Measurements from ENCODE around the gene KLHDC10.

KLHDC10 gene

DNA sequence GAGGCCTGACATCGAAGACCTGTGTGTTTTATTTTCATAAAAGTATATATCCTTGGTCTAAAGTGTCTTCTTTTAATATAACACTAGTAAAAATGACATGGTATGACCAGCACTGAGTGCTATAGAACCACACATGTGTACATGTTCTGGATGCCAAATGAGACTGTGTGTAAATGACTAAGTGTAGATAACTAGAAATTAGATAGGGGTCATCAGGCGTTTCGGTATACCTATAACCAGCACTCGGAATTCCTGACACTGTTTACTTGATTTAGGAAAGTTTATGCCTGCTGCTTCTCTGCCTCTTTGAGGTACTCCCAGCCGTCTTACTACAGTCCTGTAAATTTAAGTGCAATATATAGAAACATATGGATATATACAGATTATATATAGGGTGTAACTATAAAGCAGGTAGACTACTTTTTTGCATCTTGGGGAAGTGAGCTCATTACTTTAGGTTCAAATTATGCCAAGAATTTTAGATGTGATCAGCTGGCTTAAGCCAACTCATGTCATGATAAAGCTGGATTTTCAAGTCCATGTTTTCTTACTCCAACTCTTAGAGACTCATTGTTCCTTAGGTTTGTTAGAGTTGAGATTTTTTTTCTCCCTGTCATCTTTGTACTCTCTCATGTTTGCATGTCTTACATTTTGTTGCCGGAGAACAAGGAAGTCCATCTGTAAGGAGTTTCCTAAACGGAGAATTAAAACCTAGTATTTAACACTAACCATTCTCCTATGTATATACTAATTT lies 62.9 kb downstream of the KLHDC10 start:
- no peak overlapping the region for H3K27ac ChIP-seq (ENCODE audit: low read length)
- H3K4me1 ChIP-seq (ENCODE audit: low read length) = no peaks in the 10 kb centered on the region
- no peaks in the 10 kb centered on the region for H3K9me3 ChIP-seq (ENCODE audit: insufficient read depth, low read length)
- H4K20me1 ChIP-seq (ENCODE audit: insufficient read depth, low read length) = no peaks in the 10 kb centered on the region
- H3K9ac ChIP-seq (ENCODE audit: low read length) = no peak overlapping the region
- H3K27me3 ChIP-seq (ENCODE audit: low read depth, low read length) = no peaks in the 10 kb centered on the region
- H3K4me3 ChIP-seq (ENCODE audit: low read length) = no peak overlapping the region
- H3K79me2 ChIP-seq (ENCODE audit: low read length) = no peaks in the 10 kb centered on the region
- H3K36me3 ChIP-seq (replicated peaks; ENCODE audit: low read depth, low read length) = peaks cover 38% of the 10 kb centered on the region
- no peak overlapping the region for H3K4me2 ChIP-seq (ENCODE audit: low read length)
- no peak for TF ChIP-seq EZH2phosphoT487 (IDR thresholded peaks at IDR 0.05; ENCODE audit: low read depth)
- TF ChIP-seq, protein P1, sequence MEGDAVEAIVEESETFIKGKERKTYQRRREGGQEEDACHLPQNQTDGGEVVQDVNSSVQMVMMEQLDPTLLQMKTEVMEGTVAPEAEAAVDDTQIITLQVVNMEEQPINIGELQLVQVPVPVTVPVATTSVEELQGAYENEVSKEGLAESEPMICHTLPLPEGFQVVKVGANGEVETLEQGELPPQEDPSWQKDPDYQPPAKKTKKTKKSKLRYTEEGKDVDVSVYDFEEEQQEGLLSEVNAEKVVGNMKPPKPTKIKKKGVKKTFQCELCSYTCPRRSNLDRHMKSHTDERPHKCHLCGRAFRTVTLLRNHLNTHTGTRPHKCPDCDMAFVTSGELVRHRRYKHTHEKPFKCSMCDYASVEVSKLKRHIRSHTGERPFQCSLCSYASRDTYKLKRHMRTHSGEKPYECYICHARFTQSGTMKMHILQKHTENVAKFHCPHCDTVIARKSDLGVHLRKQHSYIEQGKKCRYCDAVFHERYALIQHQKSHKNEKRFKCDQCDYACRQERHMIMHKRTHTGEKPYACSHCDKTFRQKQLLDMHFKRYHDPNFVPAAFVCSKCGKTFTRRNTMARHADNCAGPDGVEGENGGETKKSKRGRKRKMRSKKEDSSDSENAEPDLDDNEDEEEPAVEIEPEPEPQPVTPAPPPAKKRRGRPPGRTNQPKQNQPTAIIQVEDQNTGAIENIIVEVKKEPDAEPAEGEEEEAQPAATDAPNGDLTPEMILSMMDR (IDR thresholded peaks at IDR 0.05; ENCODE audit: low read depth, low read length) = no peak
- H2AFZ ChIP-seq (ENCODE audit: low read depth, low read length) = no peak overlapping the region

DNA sequence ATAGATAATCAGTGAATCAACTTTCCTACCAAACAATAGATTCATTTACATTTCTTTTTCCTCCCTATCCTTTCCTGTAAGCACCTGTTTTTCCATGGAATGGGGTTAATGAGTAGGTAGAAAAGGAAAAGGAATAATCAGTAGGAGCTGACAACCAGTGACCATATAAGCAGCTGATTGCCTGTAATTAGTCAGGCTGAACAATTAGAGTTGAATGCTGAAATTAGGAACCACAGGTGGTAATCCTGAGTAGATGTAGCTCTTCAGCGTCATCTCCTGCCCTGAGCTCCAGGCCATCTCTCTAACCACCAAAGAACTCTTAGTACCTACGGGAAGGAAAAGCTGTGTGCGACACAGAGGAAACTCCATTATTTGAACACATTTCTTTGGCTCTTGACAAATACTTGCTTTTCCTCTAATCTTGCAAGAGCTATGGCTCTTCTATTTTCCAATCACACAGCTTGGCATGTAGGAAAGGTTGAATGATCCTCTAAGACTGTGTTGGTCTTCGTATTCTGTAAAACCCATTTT lies 63.8 kb downstream of the KLHDC10 start:
- H3K27me3 ChIP-seq (ENCODE audit: low read depth, low read length) = no peaks in the 10 kb centered on the region
- peaks cover 33% of the 10 kb centered on the region for H3K36me3 ChIP-seq (replicated peaks; ENCODE audit: low read depth, low read length)
- H3K27ac ChIP-seq (ENCODE audit: low read length) = no peak overlapping the region
- H3K9ac ChIP-seq (ENCODE audit: low read length) = no peak overlapping the region
- H3K4me2 ChIP-seq (ENCODE audit: low read length) = no peak overlapping the region
- H2AFZ ChIP-seq (ENCODE audit: low read depth, low read length) = no peak overlapping the region
- H4K20me1 ChIP-seq (ENCODE audit: insufficient read depth, low read length) = no peaks in the 10 kb centered on the region
- no peaks in the 10 kb centered on the region for H3K9me3 ChIP-seq (ENCODE audit: insufficient read depth, low read length)
- no peak overlapping the region for H3K4me3 ChIP-seq (ENCODE audit: low read length)
- TF ChIP-seq, protein P1 (IDR thresholded peaks at IDR 0.05; ENCODE audit: low read depth, low read length) = no peak
- no peak for TF ChIP-seq EZH2phosphoT487 (IDR thresholded peaks at IDR 0.05; ENCODE audit: low read depth)
- H3K79me2 ChIP-seq (ENCODE audit: low read length) = no peaks in the 10 kb centered on the region
- no peaks in the 10 kb centered on the region for H3K4me1 ChIP-seq (ENCODE audit: low read length)

DNA sequence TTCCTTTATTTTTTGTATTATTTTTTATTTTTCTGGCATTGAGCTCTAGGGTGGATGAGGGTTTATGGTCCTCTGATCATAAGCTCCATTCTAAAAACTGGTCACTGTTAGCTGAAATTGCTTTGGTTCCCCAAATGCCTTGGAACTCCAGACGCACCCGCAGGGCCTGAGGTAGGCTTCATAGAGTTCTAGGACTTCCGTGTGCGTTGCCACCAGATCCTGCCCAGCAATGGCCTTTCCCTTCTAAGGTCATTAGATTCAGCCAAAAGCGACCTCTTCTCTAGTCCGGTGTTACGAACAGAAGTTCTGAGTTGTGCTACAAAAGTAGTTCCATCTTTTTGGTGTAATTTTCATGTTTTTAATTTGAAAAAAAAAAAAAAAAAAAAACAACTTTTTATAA lies 64.4 kb downstream of the KLHDC10 start:
- no peak for TF ChIP-seq EZH2phosphoT487 (IDR thresholded peaks at IDR 0.05; ENCODE audit: low read depth)
- TF ChIP-seq, protein P1 (IDR thresholded peaks at IDR 0.05; ENCODE audit: low read depth, low read length) = no peak
- no peaks in the 10 kb centered on the region for H4K20me1 ChIP-seq (ENCODE audit: insufficient read depth, low read length)
- H3K4me2 ChIP-seq (ENCODE audit: low read length) = no peak overlapping the region
- no peaks in the 10 kb centered on the region for H3K9me3 ChIP-seq (ENCODE audit: insufficient read depth, low read length)
- H3K27me3 ChIP-seq (ENCODE audit: low read depth, low read length) = no peaks in the 10 kb centered on the region
- peaks cover 27% of the 10 kb centered on the region for H3K36me3 ChIP-seq (replicated peaks; ENCODE audit: low read depth, low read length)
- H2AFZ ChIP-seq (ENCODE audit: low read depth, low read length) = no peak overlapping the region
- no peaks in the 10 kb centered on the region for H3K4me1 ChIP-seq (ENCODE audit: low read length)
- H3K9ac ChIP-seq (ENCODE audit: low read length) = no peak overlapping the region
- no peaks in the 10 kb centered on the region for H3K79me2 ChIP-seq (ENCODE audit: low read length)
- no peak overlapping the region for H3K4me3 ChIP-seq (ENCODE audit: low read length)
- H3K27ac ChIP-seq (ENCODE audit: low read length) = no peak overlapping the region

DNA sequence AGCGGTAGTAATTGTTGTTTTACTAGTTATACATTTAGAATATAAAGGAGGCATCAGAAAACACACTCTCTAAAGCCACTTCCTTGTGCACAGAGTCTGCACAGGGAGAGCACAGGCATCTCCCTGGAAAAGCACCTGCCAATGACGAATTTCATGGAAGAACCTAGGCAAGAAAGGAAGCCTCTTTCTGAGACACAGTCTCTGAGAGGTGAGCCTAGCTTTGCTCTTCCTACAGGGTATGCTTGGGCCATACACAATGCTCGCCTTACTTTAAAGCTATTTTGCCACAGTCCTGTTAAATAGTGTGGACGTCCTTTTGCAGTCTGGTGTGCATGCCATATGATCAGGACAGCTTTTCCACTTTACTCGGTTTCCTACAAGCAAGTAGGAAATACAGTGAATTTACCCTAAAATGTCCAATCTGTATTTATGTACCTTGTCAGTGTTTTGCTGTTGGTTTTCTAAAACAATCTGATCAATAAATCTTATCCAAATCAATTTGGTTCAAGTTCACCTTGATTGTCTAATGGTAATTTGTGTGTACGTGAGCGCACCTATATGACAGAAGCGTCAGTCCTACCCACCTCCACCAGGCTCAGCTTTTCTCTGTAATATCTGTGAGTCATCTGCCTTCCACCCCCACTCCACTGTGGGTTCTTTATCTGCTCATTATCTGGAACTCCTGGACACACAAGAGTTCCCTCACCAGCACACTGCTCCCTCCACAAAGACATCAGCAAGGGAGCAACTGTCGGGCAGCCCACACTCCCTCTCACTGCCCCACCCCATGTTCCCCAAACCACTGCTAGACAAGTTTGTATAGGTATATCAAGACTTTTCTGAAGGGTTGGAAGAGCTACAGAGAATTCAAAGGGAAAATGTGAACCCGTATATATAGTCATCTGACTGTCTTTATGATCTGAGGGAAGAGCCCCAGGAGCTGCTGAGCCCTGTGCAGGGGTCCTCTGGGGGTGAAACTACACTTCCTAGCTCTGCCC lies 65.2 kb downstream of the KLHDC10 start:
- TF ChIP-seq, protein P1 (IDR thresholded peaks at IDR 0.05; ENCODE audit: low read depth, low read length) = no peak
- TF ChIP-seq EZH2phosphoT487 (IDR thresholded peaks at IDR 0.05; ENCODE audit: low read depth) = no peak
- no peak overlapping the region for H3K9ac ChIP-seq (ENCODE audit: low read length)

More for the DNA sequence above, 65.2 kb downstream of the KLHDC10 start:
- Histone ChIP-seq H3K4me3 (ENCODE audit: low read length) (no peak overlapping the region), H3K27me3 (ENCODE audit: low read depth, low read length) (no peaks in the 10 kb centered on the region), H3K4me2 (ENCODE audit: low read length) (no peak overlapping the region), H2AFZ (ENCODE audit: low read depth, low read length) (no peak overlapping the region), H3K9me3 (ENCODE audit: insufficient read depth, low read length) (no peaks in the 10 kb centered on the region), H3K36me3 (replicated peaks; ENCODE audit: low read depth, low read length) (peaks cover 24% of the 10 kb centered on the region), H4K20me1 (ENCODE audit: insufficient read depth, low read length) (no peaks in the 10 kb centered on the region), H3K4me1 (ENCODE audit: low read length) (no peaks in the 10 kb centered on the region), H3K79me2 (ENCODE audit: low read length) (no peaks in the 10 kb centered on the region), H3K27ac (ENCODE audit: low read length) (no peak overlapping the region)
